ENCODE measurements around the gene GZMH. TPM values are rescaled to one million over a fixed set of nuclear protein-coding genes. Genes with fewer than 3 reads are reported as not detected.

The GZMH gene
- total and polyA plus RNA-seq, 2 of the 8 experiments (the other 6 are each of a cell fraction or from before 2014, with no cell fraction given) = not detected

DNA sequence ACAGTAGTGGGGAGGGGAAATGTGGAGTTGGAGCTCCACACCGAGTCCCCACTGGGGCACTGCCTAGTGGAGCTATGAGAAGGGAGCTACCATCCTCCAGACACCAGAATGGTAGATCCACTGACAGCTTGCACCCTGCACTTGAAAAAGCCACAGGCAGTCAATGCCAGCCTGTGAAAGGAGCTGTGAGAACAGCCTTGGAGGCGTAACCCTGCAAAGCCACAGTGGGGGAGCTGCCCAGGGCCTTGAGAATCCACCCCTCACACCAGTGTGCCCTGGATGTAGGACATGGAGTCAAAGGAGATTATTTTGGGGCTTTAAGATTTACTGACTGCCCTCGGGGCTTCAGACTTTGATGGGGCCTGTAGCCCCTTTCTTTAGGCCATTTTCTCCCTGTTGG is 46.0 kb downstream of the GZMH start:
- Histone ChIP-seq H2AFZ (ENCODE audit: low read length) (no peak overlapping the region), H3K36me3 (ENCODE audit: control insufficient read depth in 2 of 4, insufficient read depth in 4 of 4, low read length in 3 of 4) (no peaks in the 10 kb centered on the region), H3K9ac (replicated peaks in 1 of 4; ENCODE audit: extremely low read depth in 1 of 4, low read depth in 3 of 4, low read length in 3 of 4) (no peak overlapping the region), H3K27me3 (replicated peaks in 1 of 4; ENCODE audit: control insufficient read depth in 3 of 4, extremely low read depth in 1 of 4, insufficient read depth in 3 of 4, low read length in 3 of 4) (no peaks in the 10 kb centered on the region), H2BK12ac (ENCODE audit: low read depth, low read length) (no peak overlapping the region), H2BK20ac (ENCODE audit: low read length) (no peak overlapping the region), H3K4me3 (ENCODE audit: extremely low read depth in 1 of 4, insufficient read depth in 2 of 4, low read depth in 3 of 4, low read length in 4 of 4) (no peak overlapping the region), H3K4ac (replicated peaks; ENCODE audit: insufficient read length, low read depth, low read length) (no peak overlapping the region), H2BK15ac (ENCODE audit: low read length) (no peak overlapping the region), H4K8ac (ENCODE audit: extremely low read depth, insufficient read depth, low read length) (no peak overlapping the region), H3K23me2 (ENCODE audit: low read depth, low read length) (no peaks in the 10 kb centered on the region), H3K4me2 (ENCODE audit: insufficient read depth in 1 of 2, low read depth in 2 of 2, low read length in 2 of 2) (no peak overlapping the region), H3K9me3 (ENCODE audit: insufficient read depth in 2 of 2, low read depth in 1 of 2, low read length in 1 of 2) (peaks cover 43 to 54% of the 10 kb centered on the region in 2 experiments; a peak in 3 of 4 replicates), H4K20me1 (replicated peaks in 1 of 2; ENCODE audit: control insufficient read depth in 1 of 2, insufficient read depth in 2 of 2, low read length in 2 of 2) (no peaks in the 10 kb centered on the region), H3K14ac (ENCODE audit: insufficient read length) (no peak overlapping the region), H3K23ac (ENCODE audit: insufficient read length) (no peak overlapping the region), H3K27ac (ENCODE audit: low read depth, low read length) (no peak overlapping the region), H3K79me2 (ENCODE audit: control insufficient read depth in 1 of 2, insufficient read depth in 2 of 2, low read length in 2 of 2) (no peaks in the 10 kb centered on the region), H3K18ac (ENCODE audit: extremely low read depth, low read length) (no peak overlapping the region), H2BK120ac (replicated peaks; ENCODE audit: low read depth, low read length) (no peak overlapping the region), H4K5ac (ENCODE audit: insufficient read length, low read depth, low read length) (no peak overlapping the region), H3K4me1 (replicated peaks in 1 of 4; ENCODE audit: control insufficient read depth in 3 of 4, insufficient read depth in 4 of 4, low read length in 3 of 4) (no peaks in the 10 kb centered on the region), H2BK5ac (ENCODE audit: low read depth, low read length) (no peak overlapping the region), H2AK5ac (ENCODE audit: low read depth, low read length) (no peak overlapping the region), H4K91ac (replicated peaks; ENCODE audit: insufficient read length, low read length) (no peak overlapping the region), H3K79me1 (ENCODE audit: low read depth, low read length) (no peaks in the 10 kb centered on the region), H3K56ac (replicated peaks; ENCODE audit: insufficient read length, low read depth, low read length) (no peak overlapping the region)
- TF ChIP-seq EGR1 (IDR thresholded peaks at IDR 0.05; ENCODE audit: borderline replicate concordance, low read depth, low read length) (no peak), RAD21 (IDR thresholded peaks at IDR 0.05 in 1 of 2, conservative IDR thresholded peaks at IDR 0.05 in 1 of 2; ENCODE audit: low read depth in 2 of 2, low read length in 2 of 2) (no peak), PHF8 (conservative IDR thresholded peaks at IDR 0.05; ENCODE audit: low read depth, low read length) (no peak), BRCA1 (IDR thresholded peaks at IDR 0.05; ENCODE audit: low read depth, low read length) (no peak), SUZ12 (IDR thresholded peaks at IDR 0.05; ENCODE audit: low read length) (no peak), SAP30 (IDR thresholded peaks at IDR 0.05; ENCODE audit: insufficient read depth, insufficient replicate concordance, low read length) (no peak), POLR2A (IDR thresholded peaks at IDR 0.05; ENCODE audit: control extremely low read depth in 1 of 2, low read depth in 2 of 2, low read length in 2 of 2) (no peak), BCL11A (IDR thresholded peaks at IDR 0.05; ENCODE audit: low read depth in 2 of 2, low read length in 2 of 2) (no peak), FOSL1 (IDR thresholded peaks at IDR 0.05; ENCODE audit: insufficient read depth, low read depth, low read length) (no peak), MAFK (IDR thresholded peaks at IDR 0.05; ENCODE audit: low read depth, low read length) (no peak), SIN3A (conservative IDR thresholded peaks at IDR 0.05 in 1 of 2, IDR thresholded peaks at IDR 0.05 in 1 of 2; ENCODE audit: low read depth in 1 of 2, low read length in 2 of 2) (no peak), TCF12 (IDR thresholded peaks at IDR 0.05; ENCODE audit: low read depth, low read length) (no peak), SIRT6 (IDR thresholded peaks at IDR 0.05; ENCODE audit: low read length) (no peak), SP2 (IDR thresholded peaks at IDR 0.05; ENCODE audit: low read length) (no peak), TEAD4 (IDR thresholded peaks at IDR 0.05; ENCODE audit: low read depth, low read length) (no peak), ASH2L (IDR thresholded peaks at IDR 0.05; ENCODE audit: low read length) (no peak)
- ChIA-PET POLR2A (ENCODE audit: partially characterized antibody) (no interaction called here), CTCF (ENCODE audit: partially characterized antibody) (no interaction called here)
- DNase-seq (ENCODE audit: low read depth in 1 of 2, low spot score in 2 of 2) (no peak), FAIRE-seq (no peak)
- WGBS, 2 experiments (ENCODE audit: extremely low coverage in 1 of 2, insufficient coverage in 1 of 2, insufficient read length in 1 of 2, insufficient replicate concordance in 2 of 2, low coverage in 1 of 2, low lambda C conversion rate in 2 of 2, missing lambda C conversion rate in 1 of 2) = 73% methylated on average over 3 of the region's 3 CpGs; no CpG with 5 or more reads in 1 of the 2 experiments
